ELR (cell line): Measurements from ENCODE around the gene ADGRA1.

Experiments
- DNase-seq: peaks from one replicate; pipeline ENCODE4 v3.0.0-alpha.2; 2015; ENCODE audit warnings: low read depth

The ADGRA1 gene

GRCh38 chr10:133076274-133077038, 11.3 kb upstream of the ADGRA1 start:
- no peak for DNase-seq

- no peak for DNase-seq
Observed at GRCh38 chr10:133079836-133080682, 7.7 kb upstream of the ADGRA1 start.

- no peak for DNase-seq
Observed at GRCh38 chr10:133080683-133081040, 7.1 kb upstream of the ADGRA1 start.

- DNase-seq = no peak
Observed at GRCh38 chr10:133081636-133082035, 6.1 kb upstream of the ADGRA1 start.

- no peak for DNase-seq
Observed at GRCh38 chr10:133082685-133083421, 4.9 kb upstream of the ADGRA1 start.

- DNase-seq = no peak
Observed at GRCh38 chr10:133083422-133084100, 4.2 kb upstream of the ADGRA1 start.

GRCh38 chr10:133084491-133084890, 3.2 kb upstream of the ADGRA1 start:
- DNase-seq = no peak

- DNase-seq = no peak
Observed at GRCh38 chr10:133085251-133086125, 2.2 kb upstream of the ADGRA1 start.

- DNase-seq = no peak
Observed at GRCh38 chr10:133086247-133086646, 1.5 kb upstream of the ADGRA1 start.

GRCh38 chr10:133087045-133087678, 562 bp upstream of the ADGRA1 start:
- no peak for DNase-seq

GRCh38 chr10:133088179-133088955, 643 bp downstream of the ADGRA1 start:
- no peak for DNase-seq

- DNase-seq = no peak
Observed at GRCh38 chr10:133088956-133089800, 1.5 kb downstream of the ADGRA1 start.

- DNase-seq = no peak
Observed at GRCh38 chr10:133090101-133090500, 2.4 kb downstream of the ADGRA1 start.

- DNase-seq = no peak
Observed at GRCh38 chr10:133090654-133091053, 2.9 kb downstream of the ADGRA1 start.

- DNase-seq = no peak
Observed at GRCh38 chr10:133091316-133091715, 3.6 kb downstream of the ADGRA1 start.

GRCh38 chr10:133093291-133093690, 5.6 kb downstream of the ADGRA1 start:
- DNase-seq = no peak

- no peak for DNase-seq
Observed at GRCh38 chr10:133094286-133094685, 6.6 kb downstream of the ADGRA1 start.

- DNase-seq = no peak
Observed at GRCh38 chr10:133094866-133095265, 7.1 kb downstream of the ADGRA1 start.

GRCh38 chr10:133095586-133095985, 7.9 kb downstream of the ADGRA1 start:
- DNase-seq = no peak
